Testis (tissue), 3 donors: Measurements from ENCODE around the gene FHIP1B. TPM values are rescaled to one million over a fixed set of nuclear protein-coding genes. Genes with fewer than 3 reads are reported as not detected.

ENCODE experiments used
- DNase-seq: peaks from one replicate; pipeline ENCODE4 v3.0.0-alpha.2; 2019
- H3K27ac ChIP-seq, 2 donors: fragments of 200-600 bp; sonication (generic); one replicate each; pipeline ENCODE4 v1.5.1; 2019
- H3K27me3 ChIP-seq: fragments of 200-600 bp; sonication (generic); one replicate; pipeline ENCODE4 v1.5.1; 2019
- H3K36me3 ChIP-seq: fragments of 200-600 bp; sonication (generic); one replicate; pipeline ENCODE4 v1.5.1; 2017; ENCODE audit warnings: low read depth; ENCODE audit errors: missing control alignments
- H3K4me1 ChIP-seq: fragments of 200-600 bp; sonication (generic); one replicate; pipeline ENCODE4 v1.5.1; 2019
- H3K4me3 ChIP-seq, 2 donors: fragments of 200-600 bp; sonication (generic); one replicate each; pipeline ENCODE4 v1.5.1; 2017 to 2019
- H3K9me3 ChIP-seq: fragments of 200-600 bp; sonication (generic); one replicate; pipeline ENCODE4 v1.5.1; 2017
- POLR2A ChIP-seq: fragments of 450-650 bp; IDR thresholded peaks from one replicate; pipeline ENCODE4 v1.6.1; 2017; ENCODE audit warnings: antibody characterized with exemption, mild to moderate bottlenecking, moderate library complexity
- WGBS, 2 donors: methylation state at CpG; one replicate each; pipeline ENCODE4 v1.1.5; 2018; 5-methylcytosine and 5-hydroxymethylcytosine counted together
- intact Hi-C: fragments of 100-400 bp; cut with DNase I; formaldehyde crosslinking; loops from one replicate; pipeline ENCODE4 v1.15.1; 2023; ENCODE audit warnings: low total_unique reads
- polyA plus RNA-seq: library from polyadenylated mRNA; stranded (reverse); fragments of 350-450 nt; fragmentation: Illumina TruSeq; extraction: RNeasy Lipid Tissue Mini Kit (QIAGEN cat#74804); gene quantifications from one replicate; pipeline ENCODE4 v1.2.3, GENCODE V29; 2014; ENCODE audit warnings: low read depth, low replicate concordance; ENCODE audit not compliant: insufficient read depth
- total RNA-seq, 2 donors: library from RNA; depleted of rRNA; stranded (reverse); fragments of >200 nt; gene quantifications; one replicate each; pipeline ENCODE4 v1.2.3, GENCODE V29; 2016
- TF ChIP-seq, protein P1 (sequence below), 3 experiments: fragments of 450-650 bp in 2 of 3; fragments of 200-600 bp in 1 of 3; sonication (generic) in 1 of 3; IDR thresholded peaks; one replicate each; pipeline ENCODE4 v1.5.1; 2016 to 2019; ENCODE audit warnings: antibody characterized with exemption in 3 of 3, mild to moderate bottlenecking in 2 of 3, moderate library complexity in 1 of 3

Gene FHIP1B
- total and polyA plus RNA-seq, 3 donors from 2014 or later = 98.3 to 156 (median 134) TPM

DNA sequence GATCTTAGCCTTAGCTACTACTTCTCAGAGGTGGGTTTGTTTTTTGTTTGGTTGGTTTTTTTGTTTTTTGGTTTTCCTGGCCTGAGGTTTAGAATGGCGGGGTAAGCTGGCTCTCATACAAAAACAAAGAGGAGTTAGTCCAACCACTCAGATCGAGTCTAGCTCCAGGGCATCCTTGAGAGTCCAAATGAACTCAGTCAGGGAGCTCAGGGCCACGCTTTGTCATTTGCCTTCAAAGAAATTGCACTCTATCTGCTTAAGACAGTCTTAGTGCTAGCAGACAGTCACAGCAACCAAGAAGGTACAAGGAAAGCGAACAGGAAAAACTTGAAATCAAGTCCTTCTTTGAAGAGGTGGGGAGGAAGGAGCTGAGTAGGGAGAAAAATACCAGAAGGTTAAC is 17.9 kb downstream of the FHIP1B start:
- WGBS, 2 donors = 86 to 89% methylated on average over 4 of the region's 4 CpGs
- Histone ChIP-seq H3K27ac (no peak overlapping the region), H3K36me3 (no peaks in the 10 kb centered on the region), H3K4me1 (no peaks in the 10 kb centered on the region), H3K4me3 (no peak overlapping the region), H3K27me3 (no peaks in the 10 kb centered on the region), H3K9me3 (no peaks in the 10 kb centered on the region)
- TF ChIP-seq POLR2A = no peak
- TF ChIP-seq, protein P1, sequence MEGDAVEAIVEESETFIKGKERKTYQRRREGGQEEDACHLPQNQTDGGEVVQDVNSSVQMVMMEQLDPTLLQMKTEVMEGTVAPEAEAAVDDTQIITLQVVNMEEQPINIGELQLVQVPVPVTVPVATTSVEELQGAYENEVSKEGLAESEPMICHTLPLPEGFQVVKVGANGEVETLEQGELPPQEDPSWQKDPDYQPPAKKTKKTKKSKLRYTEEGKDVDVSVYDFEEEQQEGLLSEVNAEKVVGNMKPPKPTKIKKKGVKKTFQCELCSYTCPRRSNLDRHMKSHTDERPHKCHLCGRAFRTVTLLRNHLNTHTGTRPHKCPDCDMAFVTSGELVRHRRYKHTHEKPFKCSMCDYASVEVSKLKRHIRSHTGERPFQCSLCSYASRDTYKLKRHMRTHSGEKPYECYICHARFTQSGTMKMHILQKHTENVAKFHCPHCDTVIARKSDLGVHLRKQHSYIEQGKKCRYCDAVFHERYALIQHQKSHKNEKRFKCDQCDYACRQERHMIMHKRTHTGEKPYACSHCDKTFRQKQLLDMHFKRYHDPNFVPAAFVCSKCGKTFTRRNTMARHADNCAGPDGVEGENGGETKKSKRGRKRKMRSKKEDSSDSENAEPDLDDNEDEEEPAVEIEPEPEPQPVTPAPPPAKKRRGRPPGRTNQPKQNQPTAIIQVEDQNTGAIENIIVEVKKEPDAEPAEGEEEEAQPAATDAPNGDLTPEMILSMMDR (IDR thresholded peaks at IDR 0.05) = no peak
- no peak for DNase-seq
- intact Hi-C loops = no loop called here

DNA sequence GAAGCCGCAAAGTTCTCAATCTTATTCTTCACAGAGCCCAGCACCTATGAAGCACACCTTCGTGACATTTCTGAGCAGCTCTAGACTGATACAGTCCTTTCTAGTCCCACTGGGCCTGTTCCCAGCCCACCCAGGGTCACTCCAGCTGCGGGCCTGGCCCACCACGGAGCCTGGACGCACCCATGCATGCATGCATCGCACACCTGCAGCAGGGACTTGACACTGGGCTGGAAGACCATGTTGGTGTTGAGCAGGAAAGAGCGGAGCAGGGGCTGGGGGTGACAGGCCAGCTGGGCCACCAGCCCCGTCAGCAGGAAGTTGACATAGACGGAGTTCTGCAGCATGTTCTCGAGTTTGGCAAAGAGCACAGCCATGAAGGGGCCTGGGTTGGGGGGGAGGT is 19.9 kb downstream of the FHIP1B start:
- no peaks in the 10 kb centered on the region for H3K27me3 ChIP-seq
- DNase-seq = no peak
- TF ChIP-seq, protein P1 (IDR thresholded peaks at IDR 0.05) = no peak
- TF ChIP-seq POLR2A = no peak
- intact Hi-C loops = no loop called here
- H3K4me1 ChIP-seq = no peaks in the 10 kb centered on the region
- no peak overlapping the region for H3K27ac ChIP-seq
- no peaks in the 10 kb centered on the region for H3K9me3 ChIP-seq
- no peaks in the 10 kb centered on the region for H3K36me3 ChIP-seq
- WGBS, 2 donors = 94% methylated on average over 7 to 10 of the region's 10 CpGs
- H3K4me3 ChIP-seq = no peak overlapping the region

DNA sequence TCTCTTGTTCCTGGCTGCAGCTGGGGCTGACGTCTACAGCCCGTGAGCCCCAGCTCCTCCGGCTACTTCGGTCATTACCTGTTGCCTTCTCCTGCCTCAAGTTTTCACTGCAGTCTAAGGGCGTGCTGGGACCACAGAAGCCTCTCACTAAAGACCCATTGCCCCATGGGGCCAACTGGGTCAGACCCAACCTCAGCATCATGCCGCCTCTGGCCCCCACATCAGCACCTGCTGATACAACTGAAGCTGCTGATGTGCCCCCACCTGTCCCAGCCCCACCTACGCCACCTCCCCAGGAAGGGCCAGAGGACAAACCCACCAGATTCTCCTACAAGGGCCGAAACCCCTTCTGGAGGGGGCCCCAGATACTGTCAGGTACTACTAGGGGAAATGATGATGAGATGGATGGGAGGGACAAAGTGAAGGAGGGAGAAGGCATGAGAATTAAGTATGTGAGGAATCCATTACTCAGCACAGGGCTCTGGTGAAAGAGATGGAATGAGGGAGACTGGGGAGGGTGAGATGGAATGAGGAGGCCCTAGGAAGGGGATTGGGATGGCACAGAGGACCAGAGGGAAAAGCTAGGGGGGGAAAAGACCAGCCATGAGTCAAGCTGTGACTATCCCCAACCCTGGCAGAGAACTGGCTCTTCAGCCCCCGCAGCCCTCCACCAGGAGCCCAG is 24.0 kb downstream of the FHIP1B start:
- no peaks in the 10 kb centered on the region for H3K9me3 ChIP-seq
- H3K4me3 ChIP-seq = no peak overlapping the region
- no peak for DNase-seq
- no peak overlapping the region for H3K27ac ChIP-seq
- H3K4me1 ChIP-seq = no peaks in the 10 kb centered on the region
- no peaks in the 10 kb centered on the region for H3K36me3 ChIP-seq
- 97% methylated on average over 9 of the region's 9 CpGs for WGBS, 2 donors
- TF ChIP-seq, protein P1 (IDR thresholded peaks at IDR 0.05) = no peak
- TF ChIP-seq POLR2A = no peak
- intact Hi-C loops = no loop called here
- H3K27me3 ChIP-seq = no peaks in the 10 kb centered on the region

DNA sequence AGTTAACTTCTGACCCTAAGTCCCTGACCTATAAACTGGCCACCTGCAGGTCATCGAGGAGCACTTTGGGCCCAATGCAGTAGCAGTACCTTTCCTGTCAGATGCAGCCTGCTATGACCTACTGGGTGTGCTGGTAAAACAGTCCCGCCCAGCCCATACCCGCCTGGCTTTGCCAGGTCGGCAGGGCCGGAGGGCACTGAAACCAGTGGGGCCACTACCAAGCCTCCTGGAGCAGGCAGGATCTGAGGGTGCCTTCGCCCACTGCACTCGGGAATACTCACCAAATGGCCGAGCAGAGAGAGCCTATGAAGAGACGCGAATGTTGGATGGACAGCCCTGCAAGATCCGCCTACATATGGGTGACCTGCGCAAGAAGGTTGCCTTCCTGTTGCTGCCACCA is 24.6 kb downstream of the FHIP1B start:
- H3K4me3 ChIP-seq = no peak overlapping the region
- H3K4me1 ChIP-seq = no peaks in the 10 kb centered on the region
- H3K36me3 ChIP-seq = no peaks in the 10 kb centered on the region
- 98 to 100% methylated on average over 1 to 12 of the region's 12 CpGs for WGBS, 2 donors
- no peaks in the 10 kb centered on the region for H3K9me3 ChIP-seq
- TF ChIP-seq POLR2A = no peak
- TF ChIP-seq, protein P1 (IDR thresholded peaks at IDR 0.05) = no peak
- H3K27me3 ChIP-seq = no peaks in the 10 kb centered on the region
- intact Hi-C loops = no loop called here
- no peak overlapping the region for H3K27ac ChIP-seq
- no peak for DNase-seq
